ENCODE measurements around the gene TMEM30B. TPM values are rescaled to one million over a fixed set of nuclear protein-coding genes. Genes with fewer than 3 reads are reported as not detected.

Gene TMEM30B
- total and polyA plus RNA-seq, 2 experiments from 2014 or later, result 18.2 to 19.3 TPM

DNA sequence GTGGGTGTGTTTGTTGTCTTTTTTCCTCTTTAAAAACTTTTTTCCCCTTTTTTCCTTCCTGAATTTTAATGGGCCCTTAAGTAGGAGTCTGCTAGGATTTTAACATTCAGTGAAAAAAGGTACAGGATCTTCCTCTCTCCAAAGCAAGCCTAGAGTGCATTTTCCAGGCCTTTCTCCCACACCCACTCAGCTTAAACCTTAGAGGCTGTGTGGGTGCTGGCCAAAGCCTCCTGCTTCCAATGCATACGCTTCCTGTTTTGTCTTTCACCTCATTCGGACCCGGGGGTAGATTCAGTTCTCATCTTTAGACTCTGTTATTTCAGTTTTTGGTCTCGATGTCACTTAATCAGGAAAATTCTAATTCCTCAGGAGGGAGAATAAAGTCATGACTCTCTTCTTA lies 51.2 kb downstream of the TMEM30B start:
- DNase-seq (ENCODE audit: low spot score), result no peak
- no peak for TF ChIP-seq EZH2phosphoT487 (IDR thresholded peaks at IDR 0.05; ENCODE audit: low read depth, severe bottlenecking, unreplicated experiment)
- peak; percentile 22 for TF ChIP-seq EZH2 (IDR thresholded peaks at IDR 0.05; ENCODE audit: borderline replicate concordance)
- Histone ChIP-seq H3K27me3 (no peaks in the 10 kb centered on the region), H3K79me2 (no peaks in the 10 kb centered on the region), H3K4me2 (no peak overlapping the region), H3K27ac (no peak overlapping the region), H4K20me1 (ENCODE audit: insufficient read depth, poor library complexity, severe bottlenecking) (no peaks in the 10 kb centered on the region), H3K36me3 (replicated peaks; ENCODE audit: insufficient read depth, low read depth) (no peaks in the 10 kb centered on the region), H3K4me3 (no peak overlapping the region), H3K9me3 (ENCODE audit: low read depth) (no peaks in the 10 kb centered on the region), H3K9me2 (replicated peaks; ENCODE audit: insufficient read depth) (no peaks in the 10 kb centered on the region), H2AFZ (no peak overlapping the region), H3K4me1 (ENCODE audit: insufficient read depth) (peaks cover 5% of the 10 kb centered on the region)
- 72% methylated on average over 4 of the region's 4 CpGs for WGBS (ENCODE audit: low lambda C conversion rate, missing lambda C conversion rate)

DNA sequence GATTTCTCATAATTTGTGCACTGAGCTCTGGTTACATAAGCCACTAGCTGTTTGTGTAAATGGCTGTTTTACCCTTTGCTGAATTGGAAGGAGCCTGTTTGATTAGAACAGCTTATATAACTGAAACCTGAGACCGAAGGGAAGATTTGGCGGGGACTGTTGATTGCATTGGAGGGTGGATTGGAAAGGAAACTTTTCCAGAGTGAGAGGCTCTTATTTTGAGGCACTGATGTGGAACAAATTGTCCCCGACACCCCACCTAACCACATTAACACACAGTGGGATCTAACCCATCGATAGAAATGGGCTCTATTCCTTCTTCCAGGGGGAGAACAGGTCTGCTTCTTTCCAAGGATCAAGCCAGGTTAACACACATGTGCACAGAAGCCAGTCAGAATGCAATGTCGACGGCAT lies 51.7 kb downstream of the TMEM30B start:
- TF ChIP-seq, protein P1, sequence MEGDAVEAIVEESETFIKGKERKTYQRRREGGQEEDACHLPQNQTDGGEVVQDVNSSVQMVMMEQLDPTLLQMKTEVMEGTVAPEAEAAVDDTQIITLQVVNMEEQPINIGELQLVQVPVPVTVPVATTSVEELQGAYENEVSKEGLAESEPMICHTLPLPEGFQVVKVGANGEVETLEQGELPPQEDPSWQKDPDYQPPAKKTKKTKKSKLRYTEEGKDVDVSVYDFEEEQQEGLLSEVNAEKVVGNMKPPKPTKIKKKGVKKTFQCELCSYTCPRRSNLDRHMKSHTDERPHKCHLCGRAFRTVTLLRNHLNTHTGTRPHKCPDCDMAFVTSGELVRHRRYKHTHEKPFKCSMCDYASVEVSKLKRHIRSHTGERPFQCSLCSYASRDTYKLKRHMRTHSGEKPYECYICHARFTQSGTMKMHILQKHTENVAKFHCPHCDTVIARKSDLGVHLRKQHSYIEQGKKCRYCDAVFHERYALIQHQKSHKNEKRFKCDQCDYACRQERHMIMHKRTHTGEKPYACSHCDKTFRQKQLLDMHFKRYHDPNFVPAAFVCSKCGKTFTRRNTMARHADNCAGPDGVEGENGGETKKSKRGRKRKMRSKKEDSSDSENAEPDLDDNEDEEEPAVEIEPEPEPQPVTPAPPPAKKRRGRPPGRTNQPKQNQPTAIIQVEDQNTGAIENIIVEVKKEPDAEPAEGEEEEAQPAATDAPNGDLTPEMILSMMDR (IDR thresholded peaks at IDR 0.05; ENCODE audit: poor library complexity), result no peak
- TF ChIP-seq EZH2 (IDR thresholded peaks at IDR 0.05; ENCODE audit: borderline replicate concordance), result peak; percentile 26
- no peak for TF ChIP-seq EZH2phosphoT487 (IDR thresholded peaks at IDR 0.05; ENCODE audit: low read depth, severe bottlenecking, unreplicated experiment)
- H3K27ac ChIP-seq, result no peak overlapping the region
- no peaks in the 10 kb centered on the region for H3K9me3 ChIP-seq (ENCODE audit: low read depth)
- H3K4me3 ChIP-seq, result no peak overlapping the region
- no peak overlapping the region for H2AFZ ChIP-seq
- H3K4me1 ChIP-seq (ENCODE audit: insufficient read depth), result peaks cover 5% of the 10 kb centered on the region
- no peak for DNase-seq (ENCODE audit: low spot score)
- 64% methylated on average over 6 of the region's 6 CpGs for WGBS (ENCODE audit: low lambda C conversion rate, missing lambda C conversion rate)
- H3K36me3 ChIP-seq (replicated peaks; ENCODE audit: insufficient read depth, low read depth), result no peaks in the 10 kb centered on the region
- H3K4me2 ChIP-seq, result no peak overlapping the region
- no peaks in the 10 kb centered on the region for H3K9me2 ChIP-seq (replicated peaks; ENCODE audit: insufficient read depth)
- H4K20me1 ChIP-seq (ENCODE audit: insufficient read depth, poor library complexity, severe bottlenecking), result no peaks in the 10 kb centered on the region
- H3K79me2 ChIP-seq, result no peaks in the 10 kb centered on the region
- H3K27me3 ChIP-seq, result no peaks in the 10 kb centered on the region

DNA sequence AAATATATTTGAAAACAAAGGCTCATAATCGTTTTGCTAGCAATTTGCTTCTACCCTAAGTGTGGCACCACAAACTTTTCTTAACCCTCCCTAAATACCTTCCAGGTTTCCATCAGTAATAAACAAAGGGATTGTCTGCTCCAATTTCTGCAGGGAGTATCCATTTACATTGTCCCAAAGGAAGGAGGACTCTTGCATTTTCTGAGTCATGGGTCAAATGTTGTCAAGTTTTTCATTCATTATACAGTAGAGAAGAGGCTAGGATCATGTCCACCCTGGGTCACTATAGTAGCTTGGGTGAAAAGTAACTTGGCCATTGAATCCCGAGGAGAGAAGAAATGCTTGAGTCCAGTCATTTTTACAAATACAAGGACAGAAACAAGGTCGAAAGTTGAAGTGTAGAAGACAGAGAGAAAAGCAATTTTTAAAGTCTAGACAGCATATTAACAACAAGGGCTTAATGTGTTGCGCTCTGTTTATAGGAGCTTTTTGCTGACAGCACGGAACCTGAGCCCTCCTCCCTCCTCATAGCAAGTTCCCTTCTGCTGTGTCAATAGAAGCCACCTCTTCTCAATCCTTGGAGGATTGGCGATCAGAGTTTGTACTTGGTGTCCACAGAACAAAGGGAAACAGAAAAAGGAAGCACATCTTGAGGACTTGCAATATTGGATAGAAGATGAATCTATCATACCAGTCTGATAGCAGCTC lies 53.1 kb downstream of the TMEM30B start:
- Histone ChIP-seq H3K9me3 (ENCODE audit: low read depth) (no peaks in the 10 kb centered on the region), H3K9me2 (replicated peaks; ENCODE audit: insufficient read depth) (no peaks in the 10 kb centered on the region), H3K4me2 (no peak overlapping the region), H3K36me3 (replicated peaks; ENCODE audit: insufficient read depth, low read depth) (no peaks in the 10 kb centered on the region), H3K4me3 (no peak overlapping the region), H3K4me1 (ENCODE audit: insufficient read depth) (peaks cover 5% of the 10 kb centered on the region), H3K27ac (no peak overlapping the region), H4K20me1 (ENCODE audit: insufficient read depth, poor library complexity, severe bottlenecking) (no peaks in the 10 kb centered on the region), H3K79me2 (no peaks in the 10 kb centered on the region), H2AFZ (no peak overlapping the region), H3K27me3 (no peaks in the 10 kb centered on the region)
- TF ChIP-seq EZH2 (IDR thresholded peaks at IDR 0.05; ENCODE audit: borderline replicate concordance), result no peak
- TF ChIP-seq, protein P1 (IDR thresholded peaks at IDR 0.05; ENCODE audit: poor library complexity), result no peak
- no peak for TF ChIP-seq EZH2phosphoT487 (IDR thresholded peaks at IDR 0.05; ENCODE audit: low read depth, severe bottlenecking, unreplicated experiment)
- DNase-seq (ENCODE audit: low spot score), result no peak
- 58% methylated on average over 6 of the region's 6 CpGs for WGBS (ENCODE audit: low lambda C conversion rate, missing lambda C conversion rate)

Other genes starting within 250 kb of the TMEM30B start
- 11.2 and 16.3 TPM in 2 replicates for gene PRKCH, start 40.2 kb upstream of the TMEM30B start, total RNA-seq
- gene PRKCH, start 40.2 kb upstream of the TMEM30B start, polyA plus RNA-seq, result 7.1 and 8.7 TPM in 2 replicates

All from hepatocyte (in vitro differentiated cells).